NCI-H345 (cell line): ENCODE data around the gene MTHFD2.

ENCODE experiments used
- DNase-seq: peaks from one replicate; lab custom pipeline; 2025; lab: John Stamatoyannopoulos, UW

The MTHFD2 gene

DNA sequence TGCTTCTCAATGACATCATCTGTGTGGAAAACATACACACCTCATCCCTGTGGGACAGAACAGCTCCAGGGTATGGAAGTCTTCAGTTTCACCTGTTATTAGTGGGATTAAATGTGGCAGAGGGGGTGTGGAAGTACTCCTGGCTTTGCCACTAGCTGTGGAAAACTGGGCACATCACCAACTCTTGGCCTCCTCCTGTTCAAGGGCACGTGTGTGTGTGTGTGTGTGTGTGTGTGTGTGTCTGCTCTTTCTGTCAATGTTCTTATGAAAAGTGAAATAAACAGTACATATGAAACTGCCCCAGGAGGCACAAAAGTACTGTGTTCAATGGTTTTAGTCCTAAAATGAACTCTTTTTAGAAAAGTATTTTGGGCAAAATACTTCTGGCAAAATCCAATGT, 65.9 kb downstream of the MTHFD2 start:
- no peak for DNase-seq

DNA sequence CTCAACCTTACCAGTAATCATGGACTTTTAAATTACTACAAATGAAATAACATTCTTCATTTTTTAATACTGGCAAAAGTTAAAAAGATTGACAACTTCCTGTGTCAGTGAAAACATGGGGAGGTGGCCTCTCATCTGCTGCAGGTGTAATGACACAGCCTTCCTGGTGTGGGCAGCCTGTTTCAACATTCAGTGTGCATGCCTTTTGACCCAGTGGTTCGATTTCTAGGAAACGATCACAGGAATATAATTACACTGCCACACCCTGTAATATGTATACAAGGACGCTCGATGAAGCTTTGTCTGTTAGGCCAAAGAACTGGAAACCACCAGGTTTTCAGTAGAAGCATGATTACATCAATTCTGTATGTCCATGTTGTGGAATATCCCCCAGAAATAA, 68.7 kb downstream of the MTHFD2 start:
- peak; percentile 7 for DNase-seq
